Posterior vena cava (tissue), 2 donors: ENCODE data around the gene SYT17. TPM values are rescaled to one million over a fixed set of nuclear protein-coding genes. Genes with fewer than 3 reads are reported as not detected.

Experiments used
- DNase-seq: peaks from one replicate; pipeline ENCODE4 v3.0.0-alpha.2; 2020; ENCODE audit warnings: low spot score
- intact Hi-C, 2 donors: fragments of 100-400 bp; cut with DNase I; formaldehyde crosslinking; loops; one replicate each; pipeline versions ENCODE4 v1.14.1 to v1.14.2; 2022 to 2023
- total RNA-seq, 2 donors: library from RNA; stranded (reverse); fragmentation: NEBNext Ultra II Directional; extraction: Animal tissue kit (Norgen Biotek cat#: 25700); gene quantifications; one replicate each; pipeline ENCODE4 v1.2.1, GENCODE V29; 2021
- donor health status: DM: yes; HTN: yes; CAD: no.
- donor health status: DM: yes; HTN: yes; CAD: no.

SYT17 gene
- total RNA-seq, 2 donors from 2014 or later = 1.2 to 2.8 TPM

DNA sequence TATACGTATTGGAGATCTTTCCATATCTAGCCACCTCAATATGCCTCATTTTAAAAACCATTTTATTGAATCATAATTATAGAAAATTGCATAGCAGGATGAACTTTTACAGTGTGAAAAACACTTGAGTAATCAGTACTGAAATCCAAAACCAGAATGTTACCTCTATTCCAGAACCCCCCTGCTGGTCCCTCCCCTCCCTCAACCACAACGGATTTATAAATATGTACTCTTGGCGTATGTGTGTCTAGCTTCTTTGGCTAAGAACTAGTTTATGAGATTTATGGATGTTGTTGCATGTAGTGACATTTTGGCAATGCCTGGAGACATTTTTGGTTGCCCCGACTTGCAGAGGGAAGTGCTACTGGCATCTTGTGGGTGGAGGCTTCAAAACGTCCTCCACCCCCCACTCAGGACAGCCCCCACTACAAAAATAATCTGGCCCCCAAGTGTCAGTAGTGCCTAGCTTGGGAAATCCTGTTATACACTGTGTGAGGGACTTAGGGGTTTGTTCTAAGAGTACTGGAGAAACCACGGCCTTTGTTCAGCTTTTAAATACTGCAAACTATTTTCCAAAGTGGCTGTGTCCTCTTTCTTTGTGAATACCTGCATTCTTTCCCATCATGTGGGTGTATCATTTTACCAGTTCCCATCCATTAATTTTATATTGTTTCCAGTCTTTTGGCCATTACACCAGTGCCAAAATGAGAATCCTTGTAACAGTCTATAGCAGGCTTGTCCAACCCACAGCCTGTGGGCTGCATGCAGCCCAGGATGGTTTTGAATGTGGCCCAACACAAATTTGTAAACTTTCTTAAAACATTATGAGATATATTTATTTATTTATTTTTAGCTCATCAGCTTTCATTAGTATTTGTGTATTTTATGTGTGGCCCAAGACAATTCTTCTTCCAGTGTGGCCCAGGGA lies 30.6 kb upstream of the SYT17 start:
- no peak for DNase-seq
- intact Hi-C loops = no loop called here

DNA sequence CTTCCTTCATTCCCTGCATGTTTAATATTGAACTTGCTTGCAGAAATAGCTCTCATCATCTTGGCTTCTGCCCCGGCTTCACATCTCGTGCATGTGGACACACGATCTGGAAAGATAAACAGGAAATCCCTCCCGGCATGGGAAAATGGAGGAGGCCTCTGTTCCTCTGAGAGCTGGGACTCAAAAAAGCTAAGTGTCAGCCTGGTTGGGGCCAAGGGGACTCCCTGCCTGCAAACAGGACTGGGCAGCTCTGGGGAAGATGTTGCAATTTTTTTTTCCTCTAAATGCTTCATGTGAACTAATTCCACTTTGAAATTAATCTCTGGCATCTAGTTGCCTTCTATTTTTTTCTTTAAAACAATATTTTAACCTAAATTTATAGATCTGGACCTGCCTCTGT lies 29.4 kb upstream of the SYT17 start:
- DNase-seq = peak; percentile 83
- intact Hi-C loops = no loop called here

DNA sequence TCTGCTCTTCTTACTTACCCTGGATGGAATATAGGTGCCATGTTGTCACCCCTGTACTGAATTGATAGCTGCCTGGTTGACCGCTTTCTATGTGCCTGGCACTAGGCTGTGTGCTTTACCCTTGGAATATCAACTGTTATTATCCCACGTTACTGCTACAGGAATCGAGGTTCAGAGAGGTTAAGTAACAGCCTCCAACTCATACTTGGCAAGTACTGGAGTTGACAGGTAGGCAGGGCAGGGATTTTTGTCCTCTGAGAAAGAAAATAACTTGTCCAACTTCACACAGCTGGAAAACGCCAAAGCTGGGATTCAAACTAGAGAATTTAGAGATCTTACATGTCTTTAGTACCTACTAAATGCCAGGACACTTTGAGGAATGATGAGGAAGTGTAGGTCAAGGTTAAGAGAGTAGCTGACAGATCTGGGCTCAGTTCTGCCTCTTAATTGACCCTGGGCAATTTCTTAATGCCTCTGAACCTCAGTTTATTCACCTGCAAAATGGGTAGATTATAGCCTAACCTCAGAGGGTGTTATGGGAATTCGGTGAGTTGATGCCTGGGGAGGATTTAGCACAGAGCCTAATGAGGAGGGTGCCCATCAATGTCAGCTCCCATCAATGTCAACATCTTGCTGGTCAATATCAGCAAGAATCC lies 28.5 kb upstream of the SYT17 start:
- intact Hi-C loops = no loop called here
- no peak for DNase-seq

DNA sequence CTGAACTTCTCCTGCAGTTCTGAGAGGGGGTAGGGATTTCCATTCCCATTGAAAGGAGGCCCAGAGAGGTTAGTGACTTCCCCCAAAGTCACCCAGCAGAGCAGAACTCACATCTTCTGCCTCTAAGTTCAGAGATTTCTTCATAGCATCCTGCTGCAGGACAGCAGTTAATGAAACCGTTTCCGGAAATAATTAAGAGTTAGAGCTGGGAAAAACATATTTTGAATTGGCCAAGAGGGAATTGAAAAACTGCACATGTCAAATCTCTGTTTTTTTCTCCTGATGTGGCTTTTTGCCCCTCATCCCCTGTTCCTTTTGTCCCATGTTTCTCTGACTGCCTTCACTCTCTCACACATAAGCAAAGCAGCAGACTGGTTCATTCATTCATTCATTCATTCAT lies 27.6 kb upstream of the SYT17 start:
- intact Hi-C loops = no loop called here
- no peak for DNase-seq

DNA sequence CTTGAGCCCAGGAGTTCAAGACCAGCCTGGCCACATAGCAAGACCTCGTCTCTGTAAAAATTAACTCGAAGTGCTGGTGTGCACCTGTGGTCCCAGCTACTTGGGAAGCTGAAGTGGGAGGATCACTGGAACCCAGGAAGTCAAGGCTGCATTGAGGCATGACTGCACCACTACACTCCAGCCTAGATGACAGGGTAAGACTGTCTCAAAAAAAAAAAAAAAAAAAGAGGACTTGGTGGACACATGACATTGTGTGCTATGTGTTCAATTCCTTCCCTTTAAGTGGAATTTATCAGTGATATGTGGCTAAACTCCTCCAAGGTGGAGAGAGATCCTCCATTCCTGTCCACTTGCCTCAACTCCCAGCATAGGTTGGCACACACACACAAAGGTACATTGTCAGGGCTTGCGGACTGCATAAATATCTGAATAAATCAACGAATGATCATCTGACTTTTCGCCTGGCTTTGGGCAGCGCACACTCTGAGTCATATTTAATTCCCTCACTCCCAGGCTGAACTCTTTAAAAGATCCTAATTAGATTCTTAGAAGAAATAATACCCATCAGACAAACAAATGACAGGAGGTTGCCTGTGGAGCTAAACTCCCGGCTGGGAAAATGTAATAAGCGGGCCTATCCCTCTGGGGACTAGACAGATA lies 25.0 kb upstream of the SYT17 start:
- intact Hi-C loops = no loop called here
- no peak for DNase-seq

DNA sequence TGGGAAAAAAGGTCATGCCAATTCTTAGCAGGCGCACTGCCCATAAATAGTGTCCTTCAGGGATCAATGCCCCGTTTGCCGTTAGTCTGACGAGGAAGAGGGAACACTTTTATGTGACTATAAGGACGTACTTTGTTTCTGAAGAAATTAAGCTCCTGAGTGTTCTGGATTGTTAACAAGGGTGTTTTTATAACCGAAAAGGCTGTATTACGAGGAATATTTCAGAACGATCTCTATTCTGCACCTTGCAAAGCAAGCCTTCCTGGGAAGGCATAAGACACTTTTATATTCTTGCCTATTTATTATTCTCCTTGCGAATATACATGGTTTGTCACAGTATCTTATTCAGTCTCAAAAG lies 24.5 kb upstream of the SYT17 start:
- DNase-seq = no peak
- intact Hi-C loops = no loop called here

DNA sequence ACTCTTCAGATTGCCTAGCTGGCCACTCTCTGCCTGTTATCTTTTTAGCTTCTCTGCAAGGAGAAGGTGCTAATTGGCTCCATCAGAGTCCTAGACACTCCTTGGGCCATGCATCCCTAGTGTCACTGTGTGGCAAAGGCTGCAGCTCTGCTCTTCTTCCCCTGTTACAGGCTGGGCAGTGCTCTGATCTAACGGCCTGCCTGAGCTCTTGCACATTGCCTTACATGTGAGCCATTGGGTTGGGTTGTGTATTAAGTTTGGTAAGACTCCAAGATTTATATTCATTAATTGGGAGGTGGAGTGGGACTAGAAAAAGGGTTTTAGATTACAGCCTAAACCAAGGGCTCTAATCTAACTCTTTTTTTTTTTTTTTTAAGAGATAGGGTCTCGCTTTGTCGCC lies 23.0 kb upstream of the SYT17 start:
- no peak for DNase-seq
- intact Hi-C loops = no loop called here

DNA sequence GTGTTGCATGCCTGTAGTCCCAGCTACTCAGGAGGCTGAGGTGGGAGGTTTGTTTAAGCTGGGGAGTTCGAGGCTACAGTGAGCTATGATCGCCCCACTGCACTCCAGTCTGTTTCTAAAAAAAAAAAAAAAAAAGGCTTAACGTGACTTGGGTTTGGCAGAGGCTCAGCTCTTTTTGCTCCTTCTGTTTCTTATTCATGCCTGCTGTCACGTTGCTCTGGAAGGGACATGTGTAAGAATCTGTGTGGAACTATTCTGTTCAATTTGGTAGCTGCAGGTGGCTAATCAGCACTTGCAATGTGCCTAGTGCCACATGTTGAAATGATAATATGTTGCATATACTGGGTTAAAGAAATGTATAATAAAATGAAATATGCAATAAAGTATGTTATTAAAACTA lies 20.9 kb upstream of the SYT17 start:
- no peak for DNase-seq
- intact Hi-C loops = no loop called here

DNA sequence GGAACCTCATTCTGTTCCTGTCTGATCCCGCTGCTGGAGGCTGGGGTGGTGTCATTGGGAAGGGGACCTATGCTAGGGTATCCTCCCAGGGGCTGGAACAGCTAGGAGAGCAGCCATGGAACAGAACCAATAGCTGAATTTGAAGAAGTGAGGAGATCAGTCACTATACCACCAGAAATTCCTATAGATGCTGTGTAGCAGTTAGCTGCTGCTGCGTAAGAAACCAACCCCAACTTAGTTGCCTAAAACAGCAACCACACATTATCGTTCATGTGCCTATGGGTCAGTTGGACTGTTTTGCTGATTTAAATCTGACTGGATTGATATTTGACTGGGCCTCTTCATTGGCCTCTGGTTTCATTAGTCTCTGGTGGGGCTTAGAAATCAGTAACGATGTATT lies 20.4 kb upstream of the SYT17 start:
- intact Hi-C loops = no loop called here
- no peak for DNase-seq

DNA sequence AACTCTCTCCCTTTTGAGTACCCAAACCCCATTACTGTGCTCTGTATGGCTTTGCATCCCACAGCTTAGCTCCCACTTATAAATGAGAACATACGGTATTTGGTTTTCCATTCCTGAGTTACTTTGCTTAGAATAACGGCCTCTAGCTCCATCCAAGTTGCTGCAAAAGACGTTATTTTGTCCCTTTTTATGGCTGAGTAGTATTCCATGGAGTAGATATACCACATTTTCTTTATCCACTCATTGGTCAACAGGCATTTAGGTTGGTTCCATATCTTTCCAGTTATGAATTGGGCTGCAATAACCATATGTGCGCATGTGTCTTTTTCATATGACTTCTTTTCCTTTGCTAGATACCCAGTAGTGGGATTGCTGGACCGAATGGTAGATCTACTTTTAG lies 19.9 kb upstream of the SYT17 start:
- DNase-seq = no peak
- intact Hi-C loops = no loop called here

DNA sequence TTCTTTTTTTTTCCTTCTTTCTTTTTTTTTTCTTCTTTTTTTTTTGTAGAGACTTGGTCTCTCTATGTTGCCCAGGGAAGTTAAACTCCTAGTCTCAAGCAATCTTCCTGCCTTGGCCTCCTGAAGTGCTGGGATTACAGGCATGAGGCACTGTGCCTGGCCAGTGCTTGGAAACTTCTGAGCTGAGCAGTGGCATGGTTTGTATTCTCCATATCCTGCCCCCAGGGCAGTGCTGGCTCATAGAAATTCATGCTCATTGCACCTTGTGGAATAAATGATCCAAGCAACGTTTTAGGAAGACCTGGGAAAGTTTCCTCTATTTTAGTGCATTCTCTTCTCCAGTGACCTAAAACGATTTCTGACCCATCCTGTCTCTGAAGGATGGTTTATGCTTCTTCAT lies 16.7 kb upstream of the SYT17 start:
- DNase-seq = no peak
- intact Hi-C loops = no loop called here

DNA sequence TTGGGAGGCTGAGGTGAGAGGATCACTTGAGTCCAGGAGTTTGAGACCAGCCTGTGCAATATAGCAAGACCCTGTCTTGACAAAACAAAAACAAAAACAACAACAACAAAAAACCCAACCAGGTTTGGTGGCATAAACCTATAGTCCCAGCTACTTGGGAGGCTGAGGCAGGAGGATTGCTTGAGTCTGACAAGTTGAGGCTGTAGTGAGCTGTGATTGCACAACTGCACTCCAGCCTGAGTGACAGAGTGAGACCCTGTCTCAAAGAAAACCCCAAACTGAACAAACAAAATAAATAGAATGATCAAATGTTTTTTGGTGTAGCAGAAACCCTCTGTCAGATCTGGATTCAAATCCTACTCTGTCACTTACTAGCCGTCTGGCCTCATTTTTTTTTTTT lies 16.0 kb upstream of the SYT17 start:
- intact Hi-C loops = no loop called here
- DNase-seq = no peak

DNA sequence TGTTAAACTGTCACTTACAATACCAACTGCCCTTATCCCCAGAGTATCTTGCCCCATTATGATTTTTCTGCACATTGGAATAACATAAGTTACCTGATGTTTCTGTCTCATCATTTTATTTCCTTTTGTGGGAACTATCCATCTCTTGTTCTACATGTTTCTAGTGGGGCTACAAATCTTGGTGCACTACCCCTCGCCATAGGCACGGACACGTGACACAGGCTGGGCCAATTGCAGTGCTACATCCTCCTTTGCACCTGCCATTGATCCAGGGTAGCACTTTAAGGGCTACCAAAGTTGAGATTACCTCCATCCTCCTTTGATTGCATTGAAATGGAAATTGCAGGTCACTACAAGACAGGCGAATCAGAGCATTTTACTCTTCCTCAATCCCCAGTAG lies 14.2 kb upstream of the SYT17 start:
- no peak for DNase-seq
- intact Hi-C loops = no loop called here

DNA sequence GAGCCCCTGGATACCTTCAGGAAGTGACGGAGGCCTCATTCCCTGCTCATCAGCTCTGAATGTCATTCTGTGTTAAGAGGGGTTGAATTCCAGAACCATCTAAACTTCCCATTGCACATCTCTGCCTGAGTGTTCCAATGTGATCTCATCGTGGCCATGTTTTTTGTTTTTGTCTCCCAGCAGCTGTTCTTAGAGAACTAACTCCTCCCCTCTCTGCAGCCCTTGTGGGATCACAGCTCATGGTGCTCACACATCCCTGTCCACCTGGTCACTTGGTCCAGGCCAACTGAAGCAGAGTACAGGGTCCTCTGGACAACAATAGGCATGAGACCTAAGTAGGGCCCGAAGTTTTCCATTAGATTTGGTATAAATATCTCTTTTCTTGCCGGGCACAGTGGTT lies 6.0 kb upstream of the SYT17 start:
- intact Hi-C loops = loop anchor here (10.0 kb wide), 2 partner anchors 67 to 213 kb away; no protein-coding TSS in a partner anchor

DNA sequence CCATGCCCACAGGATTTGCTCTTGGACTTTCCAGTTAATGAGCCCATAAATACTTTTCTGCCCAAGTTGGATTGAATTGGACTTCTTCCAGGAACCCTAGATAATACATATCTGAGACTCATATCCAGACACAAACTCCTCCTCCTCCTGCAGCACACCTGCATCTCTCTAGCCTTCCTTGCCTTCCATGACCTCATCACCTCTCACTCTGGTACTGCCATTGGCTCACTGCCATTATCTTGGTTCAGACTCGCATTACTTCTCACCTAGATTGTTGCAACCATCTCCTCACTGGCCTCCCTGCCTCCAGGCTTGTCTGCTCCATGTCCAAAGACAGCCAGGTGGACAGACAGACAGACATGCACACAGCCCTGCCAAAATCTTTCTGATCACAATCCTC lies 4.8 kb upstream of the SYT17 start:
- intact Hi-C loops = loop anchor here (10.0 kb wide), 2 partner anchors 68 to 212 kb away; no protein-coding TSS in a partner anchor
- no peak for DNase-seq

More for the DNA sequence above, 6.0 kb upstream of the SYT17 start:
- no peak for DNase-seq

DNA sequence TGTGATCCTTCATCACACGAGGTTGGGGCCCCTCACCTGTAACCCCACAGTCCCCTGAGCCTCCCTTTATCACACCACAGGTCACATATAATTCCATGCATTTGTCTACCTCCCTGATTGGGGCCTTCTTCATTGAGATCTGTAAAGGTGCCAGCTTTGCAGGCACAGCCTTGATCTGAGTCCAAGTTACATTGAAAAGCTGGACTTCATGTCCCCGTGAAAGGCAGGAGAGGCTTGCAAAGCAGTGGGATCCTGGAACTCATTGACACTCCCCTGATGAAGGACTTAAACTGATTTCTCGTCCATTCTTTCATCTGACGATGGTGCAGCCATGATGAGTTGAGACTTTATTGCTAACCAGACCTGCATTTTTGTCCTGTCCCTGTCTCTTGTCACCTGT lies 3.8 kb upstream of the SYT17 start:
- intact Hi-C loops = loop anchor here (10.0 kb wide), 2 partner anchors 69 to 211 kb away; no protein-coding TSS in a partner anchor
- no peak for DNase-seq

DNA sequence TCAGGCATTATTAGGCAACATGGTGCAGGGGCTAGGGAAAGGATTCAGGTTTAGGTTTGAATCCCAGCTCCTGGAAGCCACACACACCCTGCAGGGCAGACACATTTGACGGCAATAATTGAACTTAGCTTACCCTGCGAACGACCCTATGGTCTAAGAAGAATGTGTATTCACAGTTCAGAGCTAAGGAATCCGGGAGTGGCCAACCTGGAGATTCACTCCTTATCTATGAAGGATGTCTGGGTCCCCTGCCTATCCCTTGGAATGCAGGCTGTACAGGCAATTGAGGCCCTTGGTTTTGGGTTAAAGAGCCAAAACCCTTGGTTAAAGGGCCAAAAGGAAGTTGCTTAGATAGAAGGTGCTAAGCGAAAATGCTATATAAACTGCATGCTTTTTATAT lies 2.9 kb upstream of the SYT17 start:
- intact Hi-C loops = loop anchor here (10.0 kb wide), 2 partner anchors 70 to 210 kb away; no protein-coding TSS in a partner anchor
- no peak for DNase-seq

DNA sequence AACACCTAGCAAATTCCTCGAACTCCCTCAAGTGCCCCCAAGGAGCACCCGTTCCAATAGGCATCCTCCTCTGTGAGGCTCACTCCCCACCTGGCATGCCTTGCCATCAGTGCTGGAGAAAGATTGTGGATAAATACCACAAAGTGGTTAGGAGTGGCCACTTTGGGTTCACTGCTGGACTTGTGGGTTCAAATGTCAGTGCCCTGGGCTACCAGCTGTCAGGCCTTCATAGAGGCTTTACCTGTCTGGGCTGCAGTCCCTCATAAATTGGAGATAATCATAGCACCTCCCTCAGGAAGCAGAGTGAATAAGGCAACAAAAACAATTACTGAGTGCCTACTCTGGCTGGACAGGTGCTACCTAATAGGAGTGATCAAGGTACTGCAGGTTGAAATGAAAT lies 1.5 kb upstream of the SYT17 start:
- no peak for DNase-seq
- intact Hi-C loops = loop anchor here (10.0 kb wide), 2 partner anchors 72 to 208 kb away; no protein-coding TSS in a partner anchor

DNA sequence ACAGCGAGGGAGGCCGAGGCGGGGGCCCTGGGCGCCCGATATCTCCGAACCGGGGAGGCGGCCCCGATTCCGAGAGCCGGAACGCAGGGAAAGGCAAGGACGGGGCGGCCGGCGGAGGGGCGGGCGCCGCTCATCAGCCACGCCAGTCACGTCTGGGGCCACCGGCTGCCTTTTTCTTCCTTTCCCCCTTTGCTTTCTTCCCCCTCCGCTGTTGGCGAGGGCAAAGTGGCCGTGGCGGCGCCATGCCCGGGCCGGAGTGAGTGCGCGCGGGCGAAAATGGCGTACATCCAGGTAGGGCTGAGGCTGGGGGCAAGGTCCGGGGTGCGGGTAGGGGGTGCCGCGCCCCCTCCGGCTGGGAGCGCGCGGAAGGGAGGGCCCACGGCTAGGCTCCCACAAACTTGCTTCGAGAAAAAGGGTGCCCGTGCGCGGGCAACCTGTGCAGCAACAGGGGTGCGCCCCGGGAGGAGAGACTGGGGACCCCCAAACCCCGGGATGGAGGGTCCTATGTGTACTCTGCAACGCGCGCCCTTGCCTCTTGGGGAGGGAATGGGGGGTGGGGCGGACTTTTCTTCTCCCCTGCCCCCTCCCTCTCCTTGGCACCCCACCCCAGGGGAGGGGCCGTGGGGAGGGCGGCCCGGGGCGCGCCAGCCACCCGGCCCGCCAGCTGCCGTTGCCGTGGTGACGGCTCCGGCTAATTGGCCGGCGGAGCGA lies 486 bp downstream of the SYT17 start:
- DNase-seq = no peak
- intact Hi-C loops = loop anchor here (10.0 kb wide), 2 partner anchors 74 to 206 kb away; no protein-coding TSS in a partner anchor
